Heart left ventricle (tissue), 16 donors: ENCODE measurements around the gene ZNF85. TPM values are rescaled to one million over a fixed set of nuclear protein-coding genes. Genes with fewer than 3 reads are reported as not detected.
"Not testable (repeated sequence)": the region's sequence is repeated elsewhere in the genome, so short reads cannot be mapped to it uniquely, and the experiment has no call there.

Experiments
- ATAC-seq, 4 donors: fragments of 200-7000 bp; cut with Tn5 transposase; one replicate each; pipeline ENCODE4 v1.9.1; 2020 to 2022; ENCODE audit warnings: moderate library complexity in 4 of 4, mild to moderate bottlenecking in 3 of 4, moderate number of reproducible peaks in 1 of 4
- DNase-seq, 5 donors: peaks; one replicate each; pipeline ENCODE4 v3.0.0-alpha.2; 2020
- H3K27ac ChIP-seq, 12 donors: fragments of 200-600 bp; sonication (generic) in 4 of 12; one replicate each; pipeline versions ENCODE4 v1.5.0 to v1.8.0; 2016 to 2022; ENCODE audit warnings: mild to moderate bottlenecking in 2 of 12
- H3K27me3 ChIP-seq, 9 donors: fragments of 200-600 bp; sonication (generic) in 2 of 9; one replicate each; pipeline versions ENCODE4 v1.5.1 to v1.8.0; 2016 to 2022; ENCODE audit warnings: mild to moderate bottlenecking in 3 of 9
- H3K36me3 ChIP-seq, 9 donors: fragments of 200-600 bp; sonication (generic) in 2 of 9; one replicate each; pipeline versions ENCODE4 v1.5.0 to v1.8.0; 2018 to 2022; ENCODE audit warnings: mild to moderate bottlenecking in 2 of 9
- H3K4me1 ChIP-seq, 12 donors: fragments of 200-600 bp; sonication (generic) in 4 of 12; one replicate each; pipeline versions ENCODE4 v1.5.0 to v1.8.0; 2016 to 2022; ENCODE audit warnings: mild to moderate bottlenecking in 3 of 12
- H3K4me3 ChIP-seq, 12 donors: fragments of 200-600 bp; sonication (generic) in 4 of 12; one replicate each; pipeline versions ENCODE4 v1.5.0 to v1.8.0; 2017 to 2022; ENCODE audit warnings: mild to moderate bottlenecking in 9 of 12, moderate library complexity in 4 of 12
- H3K9me3 ChIP-seq, 12 donors: fragments of 200-600 bp; sonication (generic) in 4 of 12; one replicate each; pipeline versions ENCODE4 v1.5.0 to v1.8.0; 2016 to 2022; ENCODE audit warnings: mild to moderate bottlenecking in 1 of 12
- CTCF ChIP-seq, 12 donors: fragments of 200-600 bp; sonication (generic) in 4 of 12; IDR thresholded peaks; one replicate each; pipeline versions ENCODE4 v1.5.0 to v1.8.0; 2018 to 2022; ENCODE audit warnings: antibody characterized with exemption in 12 of 12, mild to moderate bottlenecking in 5 of 12
- POLR2A ChIP-seq, 2 donors: fragments of 450-650 bp; IDR thresholded peaks; one replicate each; pipeline ENCODE4 v1.6.1; 2017; ENCODE audit warnings: antibody characterized with exemption in 2 of 2, mild to moderate bottlenecking in 2 of 2, moderate library complexity in 2 of 2
- WGBS, 4 donors: extraction: QIAGEN DNeasy Blood & Tissue Kit in 2 of 4; methylation state at CpG; one replicate each; pipeline versions ENCODE4 v1.1.5 to v1.1.7; 2013 to 2018; 5-methylcytosine and 5-hydroxymethylcytosine counted together
- intact Hi-C, 10 donors: fragments of 100-400 bp; cut with DNase I; formaldehyde crosslinking; loops; one replicate each; pipeline versions ENCODE4 v1.11.1 to v1.14.2; 2022
- polyA plus RNA-seq, 2 donors: library from polyadenylated mRNA; stranded (reverse); fragments of 200-250 nt; gene quantifications; one replicate each; pipeline ENCODE4 v1.2.3, GENCODE V29; 2013
- total RNA-seq, 9 donors: library from RNA; depleted of rRNA in 2 of 9; stranded (reverse); fragments of >200 nt in 2 of 9; fragmentation: NEBNext Ultra II Directional in 3 of 9; extraction: Animal tissue kit (Norgen Biotek cat#: 25700) in 3 of 9; gene quantifications; one replicate each; pipeline versions ENCODE4 v1.1.0 to v1.2.4, GENCODE V29; 2016 to 2023
- donor health status: ischemic (EF 13 %, LVEDD 7.1; RV severe dilation, severe dysfunction).
- donor health status: healthy with polysubstance abuse.
- donor health status: DM: no; HTN: yes; CAD: no.
- donor health status: DM: no; HTN: no; CAD: no.
- donor health status: ischemic (EF 25% LVEDD 6.9; RV normal size, moderate dysfunction).
- donor health status: ischemic (EF 25% LVEDD 5.7; RV mildly dilated, moderate dysfunction).
- donor health status: healthy.
- donor health status: DM: yes; HTN: yes; CAD: no.
- donor health status: ischemic (EF 35%, LVEDD 5.7; RV mildly dilated, moderate dysfunction).
- donor health status: nonischemic (EF 11% LVEDD 7.7; RV severe dilation, severe dysfunction).
- donor health status: DM: yes; HTN: yes; CAD: no.
- donor health status: PGD.
- donor health status: ischemic (EF 29% LVEDD 5.4; RV normal size, mild dysfunction).
- donor health status: nonischemic (EF 23%, LVEDD 6.1; RV moderate dilation, normal function).

Gene ZNF85
- total and polyA plus RNA-seq, 11 donors: 1.6 to 5.7 (median 2.4) TPM

GRCh38 chr19:20926796-20927195 is 3.7 kb downstream of the ZNF85 start:
- intact Hi-C loops: loop anchor here in 5 of 10 donors (10.0 kb wide), 4 partner anchors 152 to 362 kb away; partner anchors contain the start of genes ZNF66 (in 2 of the 5), ZNF431 (in 1 of the 5) and ZNF737 (in 1 of the 5)
- no peak overlapping the region for H3K4me3 ChIP-seq
- peaks cover 0 to 6% (median 0%) of the 10 kb centered on the region in 9 donors for H3K36me3 ChIP-seq
- TF ChIP-seq POLR2A (IDR thresholded peaks at IDR 0.05) (no peak), CTCF (IDR thresholded peaks at IDR 0.05) (no peak)
- H3K9me3 ChIP-seq: no peaks in the 10 kb centered on the region
- no peak overlapping the region for H3K27ac ChIP-seq
- H3K27me3 ChIP-seq: no peaks in the 10 kb centered on the region
- ATAC-seq (no peak), DNase-seq (no peak)
- 97 to 100% (median 98%) methylated on average over 1 of the region's 1 CpG for WGBS, 4 donors
- H3K4me1 ChIP-seq: peaks cover 0 to 14% (median 4%) of the 10 kb centered on the region in 12 donors

GRCh38 chr19:20928371-20928770 is 5.3 kb downstream of the ZNF85 start:
- ATAC-seq: no peak
- DNase-seq: no peak
- 85 to 100% (median 90%) methylated on average over 1 of the region's 1 CpG for WGBS, 4 donors
- intact Hi-C loops: loop anchor here in 5 of 10 donors (10.0 kb wide), 4 partner anchors 154 to 364 kb away; partner anchors contain the start of genes ZNF66 (in 2 of the 5), ZNF431 (in 1 of the 5) and ZNF737 (in 1 of the 5)
- TF ChIP-seq CTCF (IDR thresholded peaks at IDR 0.05) (no peak), POLR2A (IDR thresholded peaks at IDR 0.05) (no peak)
- H3K9me3 ChIP-seq: no peaks in the 10 kb centered on the region
- peaks cover 0 to 9% (median 4%) of the 10 kb centered on the region in 12 donors for H3K4me1 ChIP-seq
- H3K27me3 ChIP-seq: no peaks in the 10 kb centered on the region
- no peak overlapping the region for H3K4me3 ChIP-seq
- H3K36me3 ChIP-seq: peaks cover 0 to 10% (median 0%) of the 10 kb centered on the region in 9 donors
- no peak overlapping the region for H3K27ac ChIP-seq

- H3K27ac ChIP-seq, H3K4me1 ChIP-seq, H3K4me3 ChIP-seq, H3K27me3 ChIP-seq, H3K9me3 ChIP-seq, ATAC-seq, DNase-seq, intact Hi-C loops: not testable (repeated sequence)
- peaks cover 0 to 65% (median 13%) of the 10 kb centered on the region in 9 donors for H3K36me3 ChIP-seq
- WGBS, 4 donors: 75 to 96% (median 95%) methylated on average over 5 of the region's 5 CpGs
Observed at GRCh38 chr19:20936322-20936947, 13.4 kb downstream of the ZNF85 start.

- 82 to 89% (median 84%) methylated on average over 23 to 41 of the region's 41 CpGs for WGBS, 4 donors
- H3K4me1 ChIP-seq, ATAC-seq, DNase-seq, H3K27me3 ChIP-seq, intact Hi-C loops, H3K27ac ChIP-seq, H3K4me3 ChIP-seq: not testable (repeated sequence)
- H3K9me3 ChIP-seq: peaks cover 0 to 60% (median 17%) of the 10 kb centered on the region in 12 donors
- H3K36me3 ChIP-seq: peaks cover 0 to 21% (median 12%) of the 10 kb centered on the region in 9 donors
Observed at GRCh38 chr19:20952561-20953095, 29.6 kb downstream of the ZNF85 start.

GRCh38 chr19:20964798-20965197 is 41.7 kb downstream of the ZNF85 start:
- no peak overlapping the region for H3K4me3 ChIP-seq
- peaks cover 0 to 5% (median 0%) of the 10 kb centered on the region in 12 donors for H3K9me3 ChIP-seq
- no peaks in the 10 kb centered on the region for H3K27me3 ChIP-seq
- no peak for DNase-seq
- H3K36me3 ChIP-seq: no peaks in the 10 kb centered on the region
- ATAC-seq: no peak
- intact Hi-C loops: no loop called here
- TF ChIP-seq CTCF (IDR thresholded peaks at IDR 0.05) (peak in 1 of 12 donors; percentile 7), POLR2A (IDR thresholded peaks at IDR 0.05) (no peak)
- no peaks in the 10 kb centered on the region for H3K4me1 ChIP-seq
- 20 to 38% (median 27%) methylated on average over 4 of the region's 4 CpGs for WGBS, 4 donors
- no peak overlapping the region for H3K27ac ChIP-seq
